T-helper 1 cell treated with Interleukin-12 subunit alpha and Interleukin-12 subunit beta and Interleukin-4 antibody, amounts not matched to agents 30 ng/mL and 1 ng/mL, for 36 hours (primary cell): Measurements from ENCODE around the gene CEP112. TPM values are rescaled to one million over a fixed set of nuclear protein-coding genes. Genes with fewer than 3 reads are reported as not detected.
"Not testable (repeated sequence)": the region's sequence is repeated elsewhere in the genome, so short reads cannot be mapped to it uniquely, and the experiment has no call there.

Experiments used
- intact Hi-C: fragments of 100-400 bp; cut with micrococcal nuclease; formaldehyde crosslinking; loops from one replicate; pipeline ENCODE4 v1.15.1; 2024
- total RNA-seq: library from RNA; stranded (reverse); gene quantifications from 2 replicates; pipeline ENCODE4 v1.2.3, GENCODE V29; 2022

CEP112 gene
- total RNA-seq, 1 donor from 2014 or later: 3.0 TPM

GRCh38 chr17:65787503-65787902, 404.4 kb downstream of the CEP112 start:
- intact Hi-C loops: no loop called here

- intact Hi-C loops: no loop called here
Observed at GRCh38 chr17:65786479-65786878, 405.5 kb downstream of the CEP112 start.

GRCh38 chr17:65785109-65785508, 406.8 kb downstream of the CEP112 start:
- intact Hi-C loops: no loop called here

DNA sequence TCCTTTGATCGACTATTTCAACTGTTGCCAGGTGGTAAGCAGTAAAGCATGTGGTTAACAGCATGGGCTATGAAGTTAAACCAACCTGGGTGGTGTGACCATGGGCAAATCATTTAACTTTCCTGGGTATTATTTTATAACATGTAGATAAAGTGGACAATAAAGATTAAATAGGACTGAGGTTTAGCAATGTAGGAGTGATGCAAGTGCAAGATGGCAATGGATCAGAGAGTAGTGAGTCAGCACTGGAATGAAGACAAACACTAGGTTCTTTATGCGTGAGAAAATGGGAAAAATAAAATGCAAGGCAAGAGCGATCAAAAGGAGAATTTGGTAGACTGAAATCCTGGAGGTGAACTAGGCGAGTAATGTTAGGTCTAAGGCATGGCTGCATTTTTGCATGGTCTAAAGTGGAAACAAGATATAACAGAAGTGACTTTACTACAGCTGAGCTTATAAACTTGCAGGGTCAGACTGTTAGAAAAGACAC, 408.0 kb downstream of the CEP112 start:
- intact Hi-C loops: no loop called here

- intact Hi-C loops: not testable (repeated sequence)
Observed at GRCh38 chr17:65782104-65782706, 409.7 kb downstream of the CEP112 start.

DNA sequence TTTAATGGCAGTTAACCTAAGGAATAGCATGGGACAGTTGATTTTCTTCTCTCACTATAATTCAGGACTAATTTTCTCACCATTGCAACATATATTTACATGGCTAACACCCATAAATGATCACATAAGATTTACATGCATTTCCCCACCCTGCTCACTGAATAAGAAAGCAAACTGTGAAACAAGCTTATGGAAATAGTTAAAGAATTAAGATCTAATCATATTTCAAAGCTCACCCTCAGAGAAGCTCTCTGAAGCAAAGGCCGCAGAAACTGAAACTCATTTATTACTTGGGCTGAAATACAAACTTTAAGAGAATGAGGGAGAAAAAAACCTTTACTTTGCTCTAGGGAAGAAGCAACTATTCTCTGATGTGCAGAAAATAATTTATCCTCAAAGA, 411.8 kb downstream of the CEP112 start:
- intact Hi-C loops: no loop called here

GRCh38 chr17:65776890-65777289, 415.0 kb downstream of the CEP112 start:
- intact Hi-C loops: no loop called here

GRCh38 chr17:65774787-65775186, 417.1 kb downstream of the CEP112 start:
- intact Hi-C loops: no loop called here

GRCh38 chr17:65772989-65773388, 418.9 kb downstream of the CEP112 start:
- intact Hi-C loops: no loop called here

DNA sequence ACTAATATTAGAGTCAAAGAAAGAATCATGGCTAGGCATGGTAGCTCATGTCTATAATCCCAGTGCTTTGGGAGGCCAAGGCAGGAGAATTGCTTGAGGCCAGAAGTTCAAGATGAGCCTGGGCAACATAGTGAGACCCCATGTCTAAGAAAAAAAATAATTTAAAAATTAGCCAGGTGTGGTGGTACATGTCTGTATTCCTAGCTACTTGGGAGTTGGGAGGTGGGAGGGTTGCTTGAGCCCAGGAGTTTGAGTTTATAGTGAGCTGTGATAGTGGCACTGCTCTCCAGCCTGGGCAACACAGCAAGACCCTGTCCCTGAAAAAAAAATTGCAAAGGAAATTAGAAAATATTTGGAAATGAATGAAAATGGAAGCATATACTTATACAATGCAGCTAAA, 420.2 kb downstream of the CEP112 start:
- intact Hi-C loops: no loop called here

GRCh38 chr17:65763786-65764185, 428.1 kb downstream of the CEP112 start:
- intact Hi-C loops: no loop called here

GRCh38 chr17:65762973-65763372, 429.0 kb downstream of the CEP112 start:
- intact Hi-C loops: no loop called here

DNA sequence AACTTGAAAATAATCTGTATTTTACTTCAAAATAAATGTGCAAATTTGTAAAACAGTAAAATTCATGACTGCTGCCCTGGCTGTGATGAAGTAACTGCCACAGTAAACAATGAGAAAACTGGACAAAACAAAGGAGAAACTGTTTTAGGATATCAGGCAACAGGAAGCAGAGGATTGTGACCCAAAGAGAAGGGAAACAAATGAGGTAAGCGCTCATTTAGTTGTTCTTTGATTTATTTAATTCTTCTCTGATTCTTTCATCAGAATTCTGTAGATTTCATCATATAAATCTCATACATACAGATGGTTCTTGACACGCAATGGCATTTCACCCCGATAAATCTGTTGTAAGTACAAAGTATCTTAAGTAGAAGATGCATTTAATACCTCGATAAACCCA, 432.4 kb downstream of the CEP112 start:
- intact Hi-C loops: no loop called here

GRCh38 chr17:65756760-65757159, 435.2 kb downstream of the CEP112 start:
- intact Hi-C loops: no loop called here

GRCh38 chr17:65755799-65756198, 436.1 kb downstream of the CEP112 start:
- intact Hi-C loops: no loop called here

- intact Hi-C loops: no loop called here
Observed at GRCh38 chr17:65754630-65755029, 437.3 kb downstream of the CEP112 start.

DNA sequence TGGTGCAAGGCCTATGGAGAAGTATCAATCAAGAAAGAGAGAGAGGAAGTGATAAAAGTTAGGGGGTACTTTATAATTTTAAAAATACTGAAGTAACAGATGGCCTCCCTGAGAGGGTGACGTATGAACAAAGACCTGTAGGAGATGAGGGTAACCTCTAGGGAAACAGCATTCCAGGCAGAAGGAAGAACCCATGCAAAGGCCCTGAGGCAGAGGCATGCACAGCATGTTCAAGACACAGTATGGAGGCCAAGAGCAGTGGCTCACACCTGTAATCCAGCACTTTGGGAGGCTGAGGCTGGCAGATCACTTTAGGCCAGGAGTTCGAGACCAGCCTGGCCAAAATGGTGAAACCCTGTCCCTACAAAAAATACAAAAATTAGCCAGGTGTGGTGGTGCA, 437.9 kb downstream of the CEP112 start:
- intact Hi-C loops: no loop called here

DNA sequence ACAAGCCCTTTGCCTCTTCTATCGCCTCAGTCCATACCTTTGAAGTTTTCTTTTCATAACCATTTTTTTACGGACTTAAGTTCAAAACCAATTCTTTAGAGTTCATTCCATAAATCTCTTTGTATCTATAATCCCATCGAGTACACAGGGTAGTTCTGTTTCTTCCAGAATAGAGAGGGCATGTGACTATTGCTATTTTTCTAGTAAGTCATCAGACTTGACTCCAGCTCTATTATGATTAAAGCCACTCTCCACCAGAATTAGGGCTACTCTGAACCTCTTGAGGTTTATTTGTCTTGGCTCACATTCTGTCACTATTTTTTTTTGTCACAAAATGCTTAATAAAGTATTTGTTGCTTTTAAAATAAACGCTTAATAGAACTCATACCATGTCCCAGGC, 438.6 kb downstream of the CEP112 start:
- intact Hi-C loops: no loop called here

- intact Hi-C loops: no loop called here
Observed at GRCh38 chr17:65751263-65751662, 440.7 kb downstream of the CEP112 start.

DNA sequence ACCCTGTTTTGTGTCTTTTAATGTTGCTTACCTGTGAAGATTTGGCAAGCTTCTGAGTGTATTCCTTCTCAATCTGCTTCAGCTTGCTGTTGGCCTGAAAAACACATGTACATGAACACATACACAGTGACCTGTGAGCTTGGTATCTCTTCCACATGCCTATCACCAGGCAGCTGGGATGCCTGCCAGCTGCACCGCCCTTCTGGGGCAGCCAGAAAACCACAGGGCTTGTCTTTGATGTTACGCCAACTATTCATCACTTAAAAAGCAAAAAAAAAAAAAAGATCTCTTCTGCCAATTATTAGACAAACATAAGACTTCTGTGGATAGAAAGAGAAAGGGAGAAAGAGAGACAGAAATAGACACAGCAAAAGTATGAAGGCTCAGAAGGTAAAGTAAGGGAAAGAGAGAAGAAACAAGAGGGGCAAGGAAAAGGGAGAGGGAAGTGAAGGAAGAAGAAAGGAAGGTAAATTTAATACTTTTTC, 441.3 kb downstream of the CEP112 start:
- intact Hi-C loops: no loop called here

DNA sequence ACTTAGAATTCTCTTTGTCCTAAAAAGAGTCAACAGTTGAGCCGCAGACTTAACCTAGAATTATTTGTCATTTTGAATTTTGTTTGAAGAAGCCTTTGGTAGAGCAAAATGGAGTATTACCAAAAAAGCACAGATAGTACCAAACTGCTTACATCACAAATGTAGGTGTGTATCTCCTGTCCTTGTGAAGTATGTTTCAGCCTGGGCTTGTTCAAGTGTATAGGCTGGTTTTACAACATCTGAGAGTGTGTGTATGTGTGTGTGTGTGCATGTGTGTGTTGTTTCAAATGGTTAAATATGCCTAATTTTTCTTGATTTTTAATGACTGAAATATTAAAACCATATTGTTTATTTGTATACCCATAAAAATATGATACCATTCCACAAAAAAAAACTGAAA, 441.8 kb downstream of the CEP112 start:
- intact Hi-C loops: no loop called here

DNA sequence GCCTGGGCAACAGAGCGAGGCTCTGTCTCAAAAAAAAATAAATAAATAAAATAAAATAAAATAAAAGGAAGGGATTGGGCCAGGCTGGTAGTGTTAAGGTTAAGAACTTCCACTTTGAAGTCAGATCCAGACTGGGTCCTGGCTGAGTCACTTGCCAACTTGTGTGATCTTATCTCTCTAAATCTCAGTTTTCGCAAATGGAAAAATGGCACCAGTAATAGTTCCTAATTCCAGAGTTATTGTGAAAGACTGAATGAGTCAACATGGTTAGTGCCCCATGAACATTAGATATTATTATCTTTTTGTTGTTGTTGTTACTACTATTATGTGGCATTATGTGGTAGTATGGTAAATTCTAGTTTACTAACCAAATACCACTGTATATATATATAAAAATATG, 442.5 kb downstream of the CEP112 start:
- intact Hi-C loops: no loop called here

DNA sequence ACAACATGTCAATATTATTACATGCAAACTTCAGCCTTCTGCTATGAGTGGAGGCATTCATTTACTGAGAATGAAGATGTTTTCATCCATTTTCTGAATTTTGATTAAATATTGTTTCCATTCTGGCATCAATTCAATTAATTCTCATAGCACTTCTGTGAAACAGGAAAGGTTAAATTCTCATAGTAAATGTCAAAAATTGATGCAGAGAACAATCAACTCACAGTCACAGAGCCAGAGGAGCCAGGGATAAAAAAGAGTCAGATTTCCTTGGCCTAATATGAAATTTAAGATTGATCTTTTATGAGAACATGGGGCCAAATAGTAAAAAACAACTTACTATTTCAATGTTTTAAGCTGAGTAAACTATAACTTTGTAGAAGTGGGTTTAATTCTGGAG, 446.7 kb downstream of the CEP112 start:
- intact Hi-C loops: no loop called here

DNA sequence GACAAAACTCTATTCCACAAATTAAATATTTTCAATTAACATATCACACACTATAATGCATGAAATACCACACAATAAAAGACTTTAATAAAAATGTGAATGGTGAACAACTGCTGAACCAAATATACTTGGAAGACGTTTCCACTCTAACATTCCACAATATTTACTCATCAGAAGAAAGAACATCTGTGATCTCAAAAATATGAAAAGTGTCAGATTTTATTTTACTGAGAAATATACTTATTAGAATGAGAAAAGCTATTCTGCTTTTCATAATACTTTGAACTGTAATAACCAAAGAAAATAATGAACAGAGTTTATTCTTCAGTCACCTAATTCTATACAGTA, 448.7 kb downstream of the CEP112 start:
- intact Hi-C loops: no loop called here
